HCT116 (cell line): Measurements from ENCODE around the gene IGSF11. TPM values are rescaled to one million over a fixed set of nuclear protein-coding genes. Genes with fewer than 3 reads are reported as not detected.

ENCODE experiments used
- ATAC-seq: fragments of 200-7000 bp; cut with Tn5 transposase; 2 replicates; pipeline ENCODE4 v1.9.1; 2020; ENCODE audit warnings: mild to moderate bottlenecking, moderate library complexity
- BruUV-seq: library from RNA; stranded (reverse); fragments of 400-500 nt; replicated peaks from 2 replicates; lab custom pipeline; 2021; lab: Mats Ljungman, UMichigan
- CTCF ChIA-PET: fragments of 300-600 bp; sonication (Branson Sonifier 250); formaldehyde crosslinking; loops from one replicate; lab custom pipeline; 2021; ENCODE audit warnings: antibody characterized with exemption; lab: Charles Lee
- POLR2A ChIA-PET: fragments of 300-600, 350-600 bp; sonication (Branson Sonifier 250); formaldehyde crosslinking; loops from one replicate; lab custom pipeline; 2021; ENCODE audit warnings: antibody characterized with exemption; lab: Charles Lee
- RAD21 ChIA-PET, 2 experiments: fragments of 300-600 bp; sonication (Branson Sonifier 250); formaldehyde crosslinking; loops; one replicate each; lab custom pipeline; 2023; ENCODE audit warnings: low total read pairs in 2 of 2; ENCODE audit not compliant: uncharacterized antibody in 2 of 2, unreplicated experiment in 2 of 2, low non-redundant PET in 1 of 2; lab: Charles Lee
- DNase-seq: peaks from one replicate; pipeline ENCODE4 v3.0.0-alpha.2; 2010; ENCODE audit warnings: low read depth, low spot score
- H2AFZ ChIP-seq: fragments of 200-600 bp; shearing (Covaris generic), sonication (generic); 2 replicates; pipeline ENCODE4 v1.6.1; 2017; ENCODE audit warnings: low read depth, mixed run types, mixed read lengths, antibody characterized with exemption, low read length; ENCODE audit not compliant: poor library complexity, severe bottlenecking
- H3K27ac ChIP-seq: 2 replicates; pipeline ENCODE4 v1.5.1; 2012; ENCODE audit warnings: low read depth, low read length
- H3K27me3 ChIP-seq: fragments of 200-600 bp; sonication (generic); 2 replicates; pipeline ENCODE4 v1.6.1; 2016; ENCODE audit warnings: mixed run types, low read length, mixed read lengths; ENCODE audit not compliant: insufficient read depth
- H3K36me3 ChIP-seq, 2 experiments: fragments of 200-500 bp in 1 of 2; fragments of 200-600 bp in 1 of 2; sonication (Bioruptor generic) in 1 of 2; sonication (generic) in 1 of 2; 2 replicates each; pipeline versions ENCODE4 v1.5.1 to v1.6.1; 2014 to 2016; ENCODE audit warnings: low read length in 2 of 2, inconsistent platforms in 1 of 2, mixed read lengths in 1 of 2, mixed run types in 1 of 2; ENCODE audit not compliant: insufficient read depth in 2 of 2, control insufficient read depth in 1 of 2
- H3K4me1 ChIP-seq, 2 experiments: fragments of 200-600 bp in 1 of 2; sonication (generic) in 1 of 2; 2 replicates each; pipeline versions ENCODE4 v1.5.1 to v1.6.1; 2012 to 2017; ENCODE audit warnings: low read length in 2 of 2, inconsistent platforms in 1 of 2, mild to moderate bottlenecking in 1 of 2, mixed read lengths in 1 of 2, mixed run types in 1 of 2, moderate library complexity in 1 of 2; ENCODE audit not compliant: insufficient read depth in 2 of 2, control insufficient read depth in 1 of 2
- H3K4me2 ChIP-seq: fragments of 200-600 bp; sonication (generic); 2 replicates; pipeline ENCODE4 v1.6.1; 2017; ENCODE audit warnings: mixed run types, low read length, mixed read lengths
- H3K4me3 ChIP-seq, 2 experiments: fragments of 200-600 bp in 1 of 2; sonication (generic) in 1 of 2; replicated peaks in 1 of 2; 2 replicates each; pipeline ENCODE4 v1.5.1; 2011 to 2016; ENCODE audit warnings: low read length in 2 of 2, control low read depth in 1 of 2, low read depth in 1 of 2, mild to moderate bottlenecking in 1 of 2, mixed read lengths in 1 of 2, mixed run types in 1 of 2
- H3K79me2 ChIP-seq: fragments of 200-600 bp; sonication (generic); 2 replicates; pipeline ENCODE4 v1.6.1; 2017; ENCODE audit warnings: mild to moderate bottlenecking, mixed run types, low read length, moderate library complexity, mixed read lengths; ENCODE audit not compliant: insufficient read depth
- H3K9ac ChIP-seq: fragments of 200-600 bp; sonication (generic); 2 replicates; pipeline ENCODE4 v1.6.1; 2016; ENCODE audit warnings: low read length, mixed read lengths
- H3K9me2 ChIP-seq: fragments of 200-600 bp; sonication (generic), shearing (Covaris generic); 2 replicates; pipeline ENCODE4 v1.6.1; 2017; ENCODE audit warnings: mixed run types, mild to moderate bottlenecking, moderate library complexity; ENCODE audit not compliant: insufficient read depth
- H3K9me3 ChIP-seq, 2 experiments: fragments of 200-500 bp in 1 of 2; fragments of 200-600 bp in 1 of 2; sonication (Bioruptor generic) in 1 of 2; sonication (generic) in 1 of 2; 2 replicates each; pipeline ENCODE4 v1.6.1; 2014 to 2017; ENCODE audit warnings: low read length in 2 of 2, mixed read lengths in 2 of 2, inconsistent platforms in 1 of 2, low read depth in 1 of 2, mild to moderate bottlenecking in 1 of 2, mixed run types in 1 of 2, moderate library complexity in 1 of 2; ENCODE audit not compliant: control insufficient read depth in 1 of 2, insufficient read depth in 1 of 2
- H4K20me1 ChIP-seq: fragments of 200-600 bp; sonication (generic), shearing (Covaris generic); 2 replicates; pipeline ENCODE4 v1.6.1; 2017; ENCODE audit warnings: mixed run types, mild to moderate bottlenecking, moderate library complexity; ENCODE audit not compliant: insufficient read depth
- CEBPB ChIP-seq: IDR thresholded peaks from 2 replicates; pipeline ENCODE4 v1.6.1; 2012; ENCODE audit warnings: low read depth
- EGR1 ChIP-seq: IDR thresholded peaks from 2 replicates; pipeline ENCODE4 v1.6.1; 2012; ENCODE audit warnings: low read depth
- ELF1 ChIP-seq: IDR thresholded peaks from 2 replicates; pipeline ENCODE4 v1.6.1; 2012; ENCODE audit warnings: low read depth, borderline replicate concordance
- EZH2phosphoT487 ChIP-seq: fragments of 200-600 bp; IDR thresholded peaks from 2 replicates; pipeline ENCODE4 v1.6.1; 2018; ENCODE audit warnings: antibody characterized with exemption, borderline replicate concordance
- JUND ChIP-seq: IDR thresholded peaks from 2 replicates; pipeline ENCODE4 v1.6.1; 2012
- POLR2A ChIP-seq: IDR thresholded peaks from 2 replicates; pipeline ENCODE4 v1.7.0; 2011; ENCODE audit warnings: borderline replicate concordance; ENCODE audit not compliant: insufficient read depth, insufficient read length; ENCODE audit errors: extremely low read depth
- RAD21 ChIP-seq: IDR thresholded peaks from 2 replicates; pipeline ENCODE4 v1.6.1; 2012; ENCODE audit warnings: low read depth, mild to moderate bottlenecking
- SP1 ChIP-seq: IDR thresholded peaks from 2 replicates; pipeline ENCODE4 v1.6.1; 2012; ENCODE audit warnings: low read depth
- YY1 ChIP-seq: IDR thresholded peaks from 2 replicates; pipeline ENCODE4 v1.6.1; 2011; ENCODE audit warnings: low read length, low read depth, moderate library complexity, mild to moderate bottlenecking; ENCODE audit not compliant: insufficient replicate concordance; ENCODE audit errors: extremely low read depth
- ZFX ChIP-seq: fragments of 450-650 bp; IDR thresholded peaks from 2 replicates; pipeline ENCODE4 v1.6.1; 2017
- ZNF274 ChIP-seq: fragments of 200-500 bp; sonication (Bioruptor generic); IDR thresholded peaks from 2 replicates; pipeline ENCODE4 v1.6.1; 2014; ENCODE audit warnings: mild to moderate bottlenecking, low read depth, low read length, inconsistent platforms
- intact Hi-C: fragments of 100-400 bp; cut with micrococcal nuclease; formaldehyde crosslinking; loops from 2 replicates; pipeline ENCODE4 v1.10.0; 2022
- total RNA-seq: library from RNA; stranded (reverse); gene quantifications from one replicate; pipeline ENCODE4 v1.2.1, GENCODE V29; 2021; ENCODE audit not compliant: unreplicated experiment
- TF ChIP-seq, protein P1 (sequence below): IDR thresholded peaks from 2 replicates; pipeline ENCODE4 v1.6.1; 2012; ENCODE audit warnings: low read depth
- TF ChIP-seq, protein P2 (sequence below): IDR thresholded peaks from 2 replicates; pipeline ENCODE4 v1.6.1; 2012
- TF ChIP-seq, protein P3 (sequence below), 3 experiments: fragments of 200-600 bp in 1 of 3; sonication (generic) in 1 of 3; IDR thresholded peaks in 2 of 3; conservative IDR thresholded peaks in 1 of 3; 2 replicates each; pipeline ENCODE4 v1.5.1; 2012 to 2017; ENCODE audit warnings: low read depth in 2 of 3, low read length in 2 of 3, antibody characterized with exemption in 1 of 3, borderline replicate concordance in 1 of 3, control low read depth in 1 of 3, mild to moderate bottlenecking in 1 of 3, mixed read lengths in 1 of 3, mixed run types in 1 of 3, moderate library complexity in 1 of 3; ENCODE audit not compliant: insufficient read depth in 1 of 3

The IGSF11 gene
- total RNA-seq, 1 experiment from 2014 or later, result not detected

DNA sequence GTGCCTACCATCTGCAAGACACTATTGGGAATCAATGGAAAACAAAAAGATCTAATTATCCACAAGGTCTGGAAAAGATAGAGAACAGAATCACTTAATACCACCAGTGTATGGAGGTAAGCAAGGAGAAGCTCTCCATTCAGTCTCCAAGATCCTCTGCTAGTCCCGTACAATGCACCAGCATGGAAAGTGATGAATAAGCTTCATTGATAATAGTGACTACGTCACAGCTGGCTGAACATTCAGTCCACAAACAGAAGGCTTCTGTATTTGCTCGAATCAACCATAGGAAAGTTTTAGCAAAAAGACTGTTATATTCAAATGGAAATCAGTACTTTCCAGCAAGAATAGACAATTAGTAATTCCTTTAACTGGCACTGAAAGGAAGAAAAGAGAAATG lies 42.9 kb downstream of the IGSF11 start (continued):
- TF ChIP-seq EZH2phosphoT487 (no peak), ZNF274 (no peak)

DNA sequence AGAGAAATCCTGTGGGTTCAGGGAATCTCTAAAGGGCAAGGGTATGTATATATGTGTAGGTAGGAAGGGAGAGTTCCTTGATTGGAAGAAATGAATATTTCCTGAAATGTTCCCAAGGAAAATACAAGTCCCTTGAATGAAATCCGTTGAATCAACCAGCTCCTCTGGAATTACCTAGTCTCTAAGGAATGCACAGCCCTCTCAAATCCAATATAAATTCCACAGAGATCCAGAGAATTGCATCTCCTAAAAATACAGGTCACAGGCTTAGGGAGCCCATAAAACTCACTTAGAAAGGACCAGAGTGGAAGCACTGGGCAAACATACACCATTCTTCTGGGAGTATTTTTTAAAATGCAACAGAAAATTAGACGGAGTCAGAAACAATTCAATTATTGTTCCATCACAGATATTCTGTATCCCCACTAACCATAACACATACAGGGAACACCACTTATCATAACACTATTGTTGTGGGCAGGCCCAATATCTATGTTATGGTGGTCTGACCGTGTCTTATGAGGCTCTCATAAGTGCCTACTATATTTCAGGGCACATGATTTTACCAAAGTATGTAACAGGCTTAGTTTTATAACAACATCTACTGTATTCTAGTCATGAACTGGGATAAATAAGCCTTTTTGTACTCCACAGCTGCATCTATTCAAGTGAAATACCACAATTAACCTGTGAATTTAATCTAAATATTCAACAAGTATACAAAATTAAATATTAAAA lies 43.7 kb downstream of the IGSF11 start:
- H3K4me1 ChIP-seq, result no peaks in the 10 kb centered on the region
- no peaks in the 10 kb centered on the region for H3K79me2 ChIP-seq
- H3K27ac ChIP-seq, result no peak overlapping the region
- DNase-seq (no peak), ATAC-seq (no peak)
- peaks cover 70% of the 10 kb centered on the region for H3K27me3 ChIP-seq
- H4K20me1 ChIP-seq, result no peaks in the 10 kb centered on the region
- H3K9me2 ChIP-seq, result no peaks in the 10 kb centered on the region
- no TSS peak for BruUV-seq
- intact Hi-C loops, result no loop called here
- POLR2A ChIA-PET, result no interaction called here
- H2AFZ ChIP-seq, result no peak overlapping the region
- no peaks in the 10 kb centered on the region for H3K9me3 ChIP-seq
- TF ChIP-seq EZH2phosphoT487, result no peak
- TF ChIP-seq RAD21, result no peak
- no peak for TF ChIP-seq JUND
- TF ChIP-seq, protein P1, sequence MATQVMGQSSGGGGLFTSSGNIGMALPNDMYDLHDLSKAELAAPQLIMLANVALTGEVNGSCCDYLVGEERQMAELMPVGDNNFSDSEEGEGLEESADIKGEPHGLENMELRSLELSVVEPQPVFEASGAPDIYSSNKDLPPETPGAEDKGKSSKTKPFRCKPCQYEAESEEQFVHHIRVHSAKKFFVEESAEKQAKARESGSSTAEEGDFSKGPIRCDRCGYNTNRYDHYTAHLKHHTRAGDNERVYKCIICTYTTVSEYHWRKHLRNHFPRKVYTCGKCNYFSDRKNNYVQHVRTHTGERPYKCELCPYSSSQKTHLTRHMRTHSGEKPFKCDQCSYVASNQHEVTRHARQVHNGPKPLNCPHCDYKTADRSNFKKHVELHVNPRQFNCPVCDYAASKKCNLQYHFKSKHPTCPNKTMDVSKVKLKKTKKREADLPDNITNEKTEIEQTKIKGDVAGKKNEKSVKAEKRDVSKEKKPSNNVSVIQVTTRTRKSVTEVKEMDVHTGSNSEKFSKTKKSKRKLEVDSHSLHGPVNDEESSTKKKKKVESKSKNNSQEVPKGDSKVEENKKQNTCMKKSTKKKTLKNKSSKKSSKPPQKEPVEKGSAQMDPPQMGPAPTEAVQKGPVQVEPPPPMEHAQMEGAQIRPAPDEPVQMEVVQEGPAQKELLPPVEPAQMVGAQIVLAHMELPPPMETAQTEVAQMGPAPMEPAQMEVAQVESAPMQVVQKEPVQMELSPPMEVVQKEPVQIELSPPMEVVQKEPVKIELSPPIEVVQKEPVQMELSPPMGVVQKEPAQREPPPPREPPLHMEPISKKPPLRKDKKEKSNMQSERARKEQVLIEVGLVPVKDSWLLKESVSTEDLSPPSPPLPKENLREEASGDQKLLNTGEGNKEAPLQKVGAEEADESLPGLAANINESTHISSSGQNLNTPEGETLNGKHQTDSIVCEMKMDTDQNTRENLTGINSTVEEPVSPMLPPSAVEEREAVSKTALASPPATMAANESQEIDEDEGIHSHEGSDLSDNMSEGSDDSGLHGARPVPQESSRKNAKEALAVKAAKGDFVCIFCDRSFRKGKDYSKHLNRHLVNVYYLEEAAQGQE, result no peak
- no peak for TF ChIP-seq ELF1
- TF ChIP-seq, protein P2, sequence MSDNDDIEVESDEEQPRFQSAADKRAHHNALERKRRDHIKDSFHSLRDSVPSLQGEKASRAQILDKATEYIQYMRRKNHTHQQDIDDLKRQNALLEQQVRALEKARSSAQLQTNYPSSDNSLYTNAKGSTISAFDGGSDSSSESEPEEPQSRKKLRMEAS, result no peak
- no peak for TF ChIP-seq YY1
- TF ChIP-seq, protein P3, sequence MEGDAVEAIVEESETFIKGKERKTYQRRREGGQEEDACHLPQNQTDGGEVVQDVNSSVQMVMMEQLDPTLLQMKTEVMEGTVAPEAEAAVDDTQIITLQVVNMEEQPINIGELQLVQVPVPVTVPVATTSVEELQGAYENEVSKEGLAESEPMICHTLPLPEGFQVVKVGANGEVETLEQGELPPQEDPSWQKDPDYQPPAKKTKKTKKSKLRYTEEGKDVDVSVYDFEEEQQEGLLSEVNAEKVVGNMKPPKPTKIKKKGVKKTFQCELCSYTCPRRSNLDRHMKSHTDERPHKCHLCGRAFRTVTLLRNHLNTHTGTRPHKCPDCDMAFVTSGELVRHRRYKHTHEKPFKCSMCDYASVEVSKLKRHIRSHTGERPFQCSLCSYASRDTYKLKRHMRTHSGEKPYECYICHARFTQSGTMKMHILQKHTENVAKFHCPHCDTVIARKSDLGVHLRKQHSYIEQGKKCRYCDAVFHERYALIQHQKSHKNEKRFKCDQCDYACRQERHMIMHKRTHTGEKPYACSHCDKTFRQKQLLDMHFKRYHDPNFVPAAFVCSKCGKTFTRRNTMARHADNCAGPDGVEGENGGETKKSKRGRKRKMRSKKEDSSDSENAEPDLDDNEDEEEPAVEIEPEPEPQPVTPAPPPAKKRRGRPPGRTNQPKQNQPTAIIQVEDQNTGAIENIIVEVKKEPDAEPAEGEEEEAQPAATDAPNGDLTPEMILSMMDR (IDR thresholded peaks at IDR 0.05 in 2 of 3, conservative IDR thresholded peaks at IDR 0.05 in 1 of 3; ENCODE audit: borderline replicate concordance in 1 of 3, insufficient read depth in 1 of 3, low read depth in 2 of 3, low read length in 2 of 3), result no peak
- TF ChIP-seq ZFX, result no peak
- TF ChIP-seq EGR1, result no peak
- no peak for TF ChIP-seq POLR2A
- TF ChIP-seq CEBPB, result no peak
- TF ChIP-seq SP1, result no peak
- TF ChIP-seq, all 23 proteins: peak for 0
- no peaks in the 10 kb centered on the region for H3K36me3 ChIP-seq
- no peak overlapping the region for H3K4me3 ChIP-seq
- H3K9ac ChIP-seq, result no peak overlapping the region
- H3K4me2 ChIP-seq, result no peak overlapping the region
- CTCF ChIA-PET, result no interaction called here
- RAD21 ChIA-PET, result no interaction called here
